H1 (cell line): ENCODE measurements around the gene ESPNL. TPM values are rescaled to one million over a fixed set of nuclear protein-coding genes. Genes with fewer than 3 reads are reported as not detected.
A peak's percentile ranks its signal among the peaks of the same experiment; 100 is the strongest.

Experiments
- CTCF ChIP-seq, 3 experiments: IDR thresholded peaks; 1 replicate in 2 of 3; 2 replicates in 1 of 3; pipeline versions ENCODE4 v1.5.1 to v1.6.1; 2011; ENCODE audit warnings: low read length in 3 of 3, mild to moderate bottlenecking in 3 of 3, inconsistent platforms in 2 of 3, low read depth in 1 of 3, moderate library complexity in 1 of 3; ENCODE audit not compliant: insufficient read depth in 1 of 3; ENCODE audit errors: control extremely low read depth in 1 of 3
- GABPA ChIP-seq: IDR thresholded peaks from 2 replicates; pipeline ENCODE4 v1.6.1; 2011; ENCODE audit warnings: mild to moderate bottlenecking, low read length, moderate library complexity, borderline replicate concordance; ENCODE audit not compliant: insufficient read depth
- HDAC6 ChIP-seq: IDR thresholded peaks from one replicate; pipeline ENCODE4 v1.7.1; 2012; ENCODE audit warnings: low read depth, mild to moderate bottlenecking, inconsistent platforms, low read length, moderate library complexity
- RXRA ChIP-seq: IDR thresholded peaks from 2 replicates; pipeline ENCODE4 v1.6.1; 2011; ENCODE audit warnings: low read depth, mild to moderate bottlenecking, low read length, moderate library complexity; ENCODE audit not compliant: insufficient read depth
- TAF1 ChIP-seq: IDR thresholded peaks from 2 replicates; pipeline ENCODE4 v1.6.1; 2011; ENCODE audit warnings: mild to moderate bottlenecking, low read depth, low read length
- TCF12 ChIP-seq: IDR thresholded peaks from 2 replicates; pipeline ENCODE4 v1.6.1; 2011; ENCODE audit warnings: low read depth, mild to moderate bottlenecking, low read length
- YY1 ChIP-seq: IDR thresholded peaks from 2 replicates; pipeline ENCODE4 v1.6.1; 2011; ENCODE audit warnings: low read depth, mild to moderate bottlenecking, low read length
- polyA plus RNA-seq, 7 experiments: library from polyadenylated mRNA; depleted of rRNA in 3 of 7; stranded (reverse) in 5 of 7; unstranded in 2 of 7; fragments of >200 nt in 5 of 7; fragments of 200-250 nt in 2 of 7; gene quantifications; 1 replicate in 5 of 7; 2 replicates in 1 of 7; 4 replicates in 1 of 7; pipeline versions ENCODE4 v1.2.1 to v1.2.3, GENCODE V29; 2011 to 2013; ENCODE audit warnings: missing spikeins in 2 of 7, mixed read lengths in 2 of 7
- total RNA-seq: library from RNA; stranded (reverse); fragmentation: NEBNext Ultra II Directional; extraction: Animal tissue kit (Norgen Biotek cat#: 25700); gene quantifications from 2 replicates; pipeline ENCODE4 v1.2.1, GENCODE V29; 2021

ESPNL gene
- total and polyA plus RNA-seq, 2 of the 8 experiments (the other 6 are each of a cell fraction or from before 2014, with no cell fraction given), result 0.68 to 1.3 TPM

GRCh38 chr2:238160206-238161129 lies 60.3 kb downstream of the ESPNL start (continued):
- peak in 2 of 3 experiments; percentile 43 to 48; a peak in 3 of 4 replicates for TF ChIP-seq CTCF (IDR thresholded peaks at IDR 0.05; ENCODE audit: control extremely low read depth in 1 of 3, insufficient read depth in 1 of 3, low read depth in 1 of 3, low read length in 3 of 3)
- TF ChIP-seq YY1, result no peak
- TF ChIP-seq GABPA, result peak; percentile 62; the same call in 1 of the 2 replicates
- TF ChIP-seq TAF1, result no peak
- no peak for TF ChIP-seq HDAC6
- no peak for TF ChIP-seq TCF12
- no peak for TF ChIP-seq RXRA
